Calu3 (cell line): ENCODE measurements around the gene CCDC63. TPM values are rescaled to one million over a fixed set of nuclear protein-coding genes. Genes with fewer than 3 reads are reported as not detected.

Experiments used
- BruUV-seq: library from RNA; stranded (reverse); fragments of 400-500 nt; replicated peaks from 2 replicates; lab custom pipeline; 2021; lab: Mats Ljungman, UMichigan
- CTCF ChIA-PET: fragments of 300-600 bp; sonication (Branson Sonifier 250); formaldehyde crosslinking; loops from one replicate; lab custom pipeline; 2022; ENCODE audit warnings: antibody characterized with exemption; lab: Charles Lee
- DNase-seq: peaks from one replicate; pipeline ENCODE4 v3.0.0; 2022
- H3K27ac Mint-ChIP-seq: one replicate; pipeline ENCODE4 v1.8.0; 2022; ENCODE audit warnings: mixed read lengths; ENCODE audit not compliant: unreplicated experiment
- H3K27me3 Mint-ChIP-seq: one replicate; pipeline ENCODE4 v1.8.0; 2022; ENCODE audit warnings: mixed read lengths; ENCODE audit not compliant: unreplicated experiment
- H3K36me3 Mint-ChIP-seq: one replicate; pipeline ENCODE4 v1.8.0; 2022; ENCODE audit warnings: mild to moderate bottlenecking, moderate library complexity, mixed read lengths; ENCODE audit not compliant: insufficient read depth, unreplicated experiment
- H3K4me1 Mint-ChIP-seq: one replicate; pipeline ENCODE4 v1.8.0; 2022; ENCODE audit warnings: mild to moderate bottlenecking, low read depth, mixed read lengths; ENCODE audit not compliant: unreplicated experiment
- H3K4me3 Mint-ChIP-seq: one replicate; pipeline ENCODE4 v1.8.0; 2022; ENCODE audit warnings: mild to moderate bottlenecking, low read depth, moderate library complexity, mixed read lengths; ENCODE audit not compliant: unreplicated experiment
- H3K9me3 Mint-ChIP-seq: one replicate; pipeline ENCODE4 v1.8.0; 2022; ENCODE audit warnings: low read depth, mixed read lengths; ENCODE audit not compliant: unreplicated experiment
- intact Hi-C: fragments of 100-400 bp; cut with micrococcal nuclease; formaldehyde crosslinking; loops from one replicate; pipeline ENCODE4 v1.10.0; 2022; ENCODE audit not compliant: unreplicated experiment
- total RNA-seq: library from RNA; stranded (reverse); gene quantifications from 2 replicates; pipeline ENCODE4 v1.2.3, GENCODE V29; 2022
- TF ChIP-seq, protein P1 (sequence below): fragments of 200-600 bp; IDR thresholded peaks from one replicate; pipeline ENCODE4 v1.8.0; 2022; ENCODE audit warnings: antibody characterized with exemption; ENCODE audit not compliant: unreplicated experiment

Gene CCDC63
- total RNA-seq, 1 experiment from 2014 or later = not detected

DNA sequence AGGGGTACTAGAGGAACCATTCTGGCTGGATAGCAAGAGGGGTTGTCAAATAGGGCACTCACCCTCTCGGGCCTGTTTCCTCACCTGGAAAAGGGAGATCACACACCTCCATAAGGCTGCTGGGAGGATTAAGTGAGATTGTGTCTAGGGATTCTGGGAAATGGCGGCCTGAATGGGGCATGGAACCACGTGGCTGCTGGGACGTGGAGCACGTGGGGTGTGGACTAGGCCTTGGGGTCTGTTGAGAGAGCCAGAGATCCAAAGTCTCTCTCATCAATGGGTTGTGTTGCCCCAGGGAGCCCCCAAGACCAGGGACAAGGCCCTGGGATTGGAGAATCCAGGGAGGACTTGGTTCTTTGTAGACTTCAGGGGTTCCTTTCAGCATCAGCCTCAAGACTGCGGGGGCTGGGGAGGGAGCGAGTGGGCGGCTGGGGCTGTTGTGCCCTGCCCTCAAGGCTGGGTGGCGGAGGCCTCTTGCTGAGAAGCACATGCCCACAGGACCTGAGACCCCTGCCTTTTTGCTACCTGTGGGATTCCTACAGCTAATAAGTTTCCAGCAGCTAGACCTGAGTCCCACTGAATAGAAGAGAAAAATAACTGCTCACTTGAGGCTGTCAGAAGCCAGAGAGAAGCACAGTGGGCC lies 77.0 kb downstream of the CCDC63 start:
- CTCF ChIA-PET = interaction anchor here (0.5 kb wide), 1 partner anchor 297 kb away, joined by 3 read pairs; no protein-coding TSS in a partner anchor

DNA sequence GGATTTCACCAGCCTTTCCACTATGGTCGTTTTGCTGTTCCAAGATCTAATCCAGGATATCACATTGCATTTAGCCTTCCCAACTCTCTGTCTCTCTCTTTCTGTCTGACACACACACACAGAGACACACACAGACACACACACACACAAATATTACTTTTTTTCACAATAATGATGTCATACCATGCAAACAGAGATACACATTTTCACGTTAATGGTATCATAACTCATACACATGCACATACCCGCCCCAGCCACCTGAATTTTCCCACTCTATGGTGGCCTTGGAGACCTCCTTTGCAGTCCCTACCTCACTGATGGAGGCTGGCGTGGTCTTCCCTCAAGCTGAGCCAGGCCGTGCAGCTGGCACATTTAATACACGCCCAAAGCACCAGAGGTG lies 80.8 kb downstream of the CCDC63 start:
- TF ChIP-seq, protein P1, sequence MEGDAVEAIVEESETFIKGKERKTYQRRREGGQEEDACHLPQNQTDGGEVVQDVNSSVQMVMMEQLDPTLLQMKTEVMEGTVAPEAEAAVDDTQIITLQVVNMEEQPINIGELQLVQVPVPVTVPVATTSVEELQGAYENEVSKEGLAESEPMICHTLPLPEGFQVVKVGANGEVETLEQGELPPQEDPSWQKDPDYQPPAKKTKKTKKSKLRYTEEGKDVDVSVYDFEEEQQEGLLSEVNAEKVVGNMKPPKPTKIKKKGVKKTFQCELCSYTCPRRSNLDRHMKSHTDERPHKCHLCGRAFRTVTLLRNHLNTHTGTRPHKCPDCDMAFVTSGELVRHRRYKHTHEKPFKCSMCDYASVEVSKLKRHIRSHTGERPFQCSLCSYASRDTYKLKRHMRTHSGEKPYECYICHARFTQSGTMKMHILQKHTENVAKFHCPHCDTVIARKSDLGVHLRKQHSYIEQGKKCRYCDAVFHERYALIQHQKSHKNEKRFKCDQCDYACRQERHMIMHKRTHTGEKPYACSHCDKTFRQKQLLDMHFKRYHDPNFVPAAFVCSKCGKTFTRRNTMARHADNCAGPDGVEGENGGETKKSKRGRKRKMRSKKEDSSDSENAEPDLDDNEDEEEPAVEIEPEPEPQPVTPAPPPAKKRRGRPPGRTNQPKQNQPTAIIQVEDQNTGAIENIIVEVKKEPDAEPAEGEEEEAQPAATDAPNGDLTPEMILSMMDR = no peak
- Mint-ChIP-seq H3K9me3 (no peaks in the 10 kb centered on the region), H3K27me3 (peaks cover 56% of the 10 kb centered on the region), H3K4me1 (no peaks in the 10 kb centered on the region), H3K4me3 (no peak overlapping the region), H3K27ac (no peak overlapping the region), H3K36me3 (no peaks in the 10 kb centered on the region)
- CTCF ChIA-PET = no interaction called here
- DNase-seq = no peak
- no TSS peak for BruUV-seq
- intact Hi-C loops = loop anchor here (10.0 kb wide), 1 partner anchor 267 kb away; no protein-coding TSS in a partner anchor

More for the DNA sequence above, 77.0 kb downstream of the CCDC63 start:
- intact Hi-C loops = loop anchor here (10.0 kb wide), 1 partner anchor 271 kb away; no protein-coding TSS in a partner anchor
- H3K9me3 Mint-ChIP-seq = no peaks in the 10 kb centered on the region
- DNase-seq = no peak
- TF ChIP-seq, protein P1 = no peak
- no peaks in the 10 kb centered on the region for H3K36me3 Mint-ChIP-seq
- H3K4me1 Mint-ChIP-seq = no peaks in the 10 kb centered on the region
- H3K4me3 Mint-ChIP-seq = no peak overlapping the region
- no peak overlapping the region for H3K27ac Mint-ChIP-seq
- H3K27me3 Mint-ChIP-seq = peaks cover 94% of the 10 kb centered on the region
- BruUV-seq = no TSS peak

DNA sequence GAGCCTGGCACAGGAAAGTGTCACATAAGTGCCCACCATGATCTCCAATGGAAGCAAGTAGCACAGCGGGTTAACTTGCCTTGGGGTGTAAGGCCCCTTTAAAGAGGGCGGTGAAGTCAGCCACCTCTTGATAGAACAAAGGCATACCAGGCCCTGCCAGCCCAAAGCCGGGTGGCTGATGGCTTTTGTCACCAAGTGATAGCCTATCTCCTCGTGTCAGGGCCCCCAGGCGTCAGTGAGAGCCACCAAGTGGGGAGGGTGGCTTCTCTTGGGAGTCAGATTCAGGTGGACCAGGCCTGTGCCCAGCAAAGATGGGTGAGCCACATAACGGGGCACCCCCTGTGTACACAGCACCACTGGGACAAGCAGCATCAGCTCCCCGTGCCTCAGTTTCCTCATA lies 81.9 kb downstream of the CCDC63 start:
- Mint-ChIP-seq H3K4me1 (no peaks in the 10 kb centered on the region), H3K27me3 (peaks cover 45% of the 10 kb centered on the region), H3K36me3 (no peaks in the 10 kb centered on the region), H3K27ac (no peak overlapping the region), H3K9me3 (no peaks in the 10 kb centered on the region), H3K4me3 (no peak overlapping the region)
- CTCF ChIA-PET = interaction anchor here (0.6 kb wide), 1 partner anchor 448 kb away, joined by 4 read pairs; no protein-coding TSS in a partner anchor
- no TSS peak for BruUV-seq
- TF ChIP-seq, protein P1 = no peak
- no peak for DNase-seq
- intact Hi-C loops = loop anchor here (10.0 kb wide), 1 partner anchor 266 kb away; no protein-coding TSS in a partner anchor

DNA sequence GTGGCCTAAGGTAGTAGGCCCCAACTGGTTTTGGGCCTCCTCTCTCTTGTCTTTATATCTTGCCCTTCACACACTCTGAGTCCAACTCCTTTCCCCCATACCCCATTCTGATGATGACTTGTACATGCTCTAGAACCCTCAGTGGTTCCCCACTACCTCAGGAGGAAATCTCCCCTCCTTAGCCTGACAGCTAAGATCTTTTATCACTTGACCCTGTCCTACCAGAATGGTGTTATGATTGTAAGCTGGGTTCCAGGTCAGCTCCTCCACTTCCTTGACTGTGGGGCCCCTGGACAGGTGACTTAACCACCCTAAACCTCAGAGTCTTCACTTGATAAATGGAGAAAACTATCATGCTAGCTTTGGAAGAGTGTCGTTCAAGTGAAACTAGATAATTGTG lies 83.0 kb downstream of the CCDC63 start:
- peaks cover 9% of the 10 kb centered on the region for H3K4me1 Mint-ChIP-seq
- H3K27ac Mint-ChIP-seq = no peak overlapping the region
- no peaks in the 10 kb centered on the region for H3K36me3 Mint-ChIP-seq
- intact Hi-C loops = loop anchor here (10.0 kb wide), 1 partner anchor 265 kb away; no protein-coding TSS in a partner anchor
- H3K27me3 Mint-ChIP-seq = peaks cover 36% of the 10 kb centered on the region
- BruUV-seq = no TSS peak
- H3K4me3 Mint-ChIP-seq = no peak overlapping the region
- H3K9me3 Mint-ChIP-seq = no peaks in the 10 kb centered on the region
- CTCF ChIA-PET = no interaction called here
- TF ChIP-seq, protein P1 = no peak
- DNase-seq = no peak
